Naive B cell (primary cell): ENCODE measurements around the gene CAMK1D. TPM values are rescaled to one million over a fixed set of nuclear protein-coding genes. Genes with fewer than 3 reads are reported as not detected.

Source experiments
- ATAC-seq, 2 donors: fragments of 150-1000 bp; cut with Tn5 transposase; 2 replicates each; pipeline ENCODE4 v1.10.0; 2021; ENCODE audit warnings: low read depth in 2 of 2, mild to moderate bottlenecking in 2 of 2, moderate library complexity in 2 of 2
- DNase-seq: peaks from one replicate; pipeline ENCODE4 v3.0.0; 2022
- H3K27ac Mint-ChIP-seq, 6 donors: one replicate each; pipeline ENCODE4 v1.8.0; 2020 to 2022; ENCODE audit warnings: mild to moderate bottlenecking in 6 of 6, mixed read lengths in 6 of 6, moderate library complexity in 5 of 6, inconsistent platforms in 2 of 6
- H3K27me3 Mint-ChIP-seq, 3 donors: one replicate each; pipeline ENCODE4 v1.8.0; 2021 to 2022; ENCODE audit warnings: mixed read lengths in 3 of 3, mild to moderate bottlenecking in 1 of 3
- H3K36me3 Mint-ChIP-seq, 2 donors: one replicate each; pipeline ENCODE4 v1.8.0; 2020 to 2022; ENCODE audit warnings: mixed read lengths in 2 of 2, inconsistent platforms in 1 of 2, mild to moderate bottlenecking in 1 of 2
- H3K4me1 Mint-ChIP-seq, 3 donors: one replicate each; pipeline ENCODE4 v1.8.0; 2020 to 2022; ENCODE audit warnings: mixed read lengths in 3 of 3, inconsistent platforms in 1 of 3, mild to moderate bottlenecking in 1 of 3, moderate library complexity in 1 of 3
- H3K4me3 Mint-ChIP-seq, 8 donors: one replicate each; pipeline ENCODE4 v1.8.0; 2020 to 2022; ENCODE audit warnings: mild to moderate bottlenecking in 8 of 8, mixed read lengths in 8 of 8, moderate library complexity in 8 of 8, inconsistent platforms in 2 of 8
- H3K9me3 Mint-ChIP-seq, 7 donors: one replicate each; pipeline ENCODE4 v1.8.0; 2020 to 2022; ENCODE audit warnings: mixed read lengths in 7 of 7, mild to moderate bottlenecking in 5 of 7, inconsistent platforms in 2 of 7, moderate library complexity in 1 of 7
- polyA plus RNA-seq, 6 donors: library from polyadenylated mRNA; unstranded; fragments of 300-500 nt; fragmentation: Illumina TruSeq; gene quantifications; one replicate each; pipeline ENCODE4 v1.2.3, GENCODE V29; 2021; ENCODE audit warnings: low read depth in 6 of 6

Gene CAMK1D
- polyA plus RNA-seq, 6 donors from 2014 or later = 12.2 to 54.1 (median 35.6) TPM

GRCh38 chr10:12531305-12532220 is 182.2 kb downstream of the CAMK1D start:
- Mint-ChIP-seq H3K9me3 (peaks cover 0 to 3% (median 0%) of the 10 kb centered on the region in 7 donors), H3K36me3 (peaks cover 10 to 12% of the 10 kb centered on the region in 2 donors), H3K27me3 (no peaks in the 10 kb centered on the region), H3K4me3 (no peak overlapping the region), H3K27ac (peak overlapping the region in 1 of 6 donors; percentile 22), H3K4me1 (peaks cover 26 to 59% (median 51%) of the 10 kb centered on the region in 3 donors)
- ATAC-seq (no peak), DNase-seq (no peak)

GRCh38 chr10:12533151-12533550 is 183.8 kb downstream of the CAMK1D start:
- H3K27me3 Mint-ChIP-seq = no peaks in the 10 kb centered on the region
- DNase-seq = no peak
- H3K4me3 Mint-ChIP-seq = no peak overlapping the region
- no peak for ATAC-seq
- H3K9me3 Mint-ChIP-seq = peaks cover 0 to 3% (median 0%) of the 10 kb centered on the region in 7 donors
- peak overlapping the region in 1 of 6 donors; percentile 47 for H3K27ac Mint-ChIP-seq
- H3K36me3 Mint-ChIP-seq = peaks cover 10 to 12% of the 10 kb centered on the region in 2 donors
- H3K4me1 Mint-ChIP-seq = peaks cover 29 to 57% (median 52%) of the 10 kb centered on the region in 3 donors

- DNase-seq = no peak
- peaks cover 35 to 63% (median 55%) of the 10 kb centered on the region in 3 donors for H3K4me1 Mint-ChIP-seq
Observed at GRCh38 chr10:12533723-12534122, 184.4 kb downstream of the CAMK1D start.

GRCh38 chr10:12534824-12535223 is 185.5 kb downstream of the CAMK1D start:
- peaks cover 0 to 3% (median 0%) of the 10 kb centered on the region in 7 donors for H3K9me3 Mint-ChIP-seq
- H3K4me3 Mint-ChIP-seq = peak overlapping the region in 2 of 8 donors; percentile 18 to 66
- peak overlapping the region in 5 of 6 donors; percentile 71 to 87 (median 78) for H3K27ac Mint-ChIP-seq
- peaks cover 10 to 12% of the 10 kb centered on the region in 2 donors for H3K36me3 Mint-ChIP-seq
- ATAC-seq = peak in 1 of 2 donors; percentile 35
- no peaks in the 10 kb centered on the region for H3K27me3 Mint-ChIP-seq
- H3K4me1 Mint-ChIP-seq = peaks cover 39 to 65% (median 54%) of the 10 kb centered on the region in 3 donors
- no peak for DNase-seq

More at GRCh38 chr10:12533723-12534122, 184.4 kb downstream of the CAMK1D start:
- peak overlapping the region in 2 of 6 donors; percentile 47 to 78 for H3K27ac Mint-ChIP-seq
- H3K9me3 Mint-ChIP-seq = peaks cover 0 to 3% (median 0%) of the 10 kb centered on the region in 7 donors
- H3K4me3 Mint-ChIP-seq = no peak overlapping the region
- no peak for ATAC-seq
- no peaks in the 10 kb centered on the region for H3K27me3 Mint-ChIP-seq
- peaks cover 10 to 12% of the 10 kb centered on the region in 2 donors for H3K36me3 Mint-ChIP-seq

- H3K27me3 Mint-ChIP-seq = no peaks in the 10 kb centered on the region
- H3K27ac Mint-ChIP-seq = peak overlapping the region in 3 of 6 donors; percentile 31 to 78 (median 71)
- H3K9me3 Mint-ChIP-seq = peaks cover 0 to 3% (median 0%) of the 10 kb centered on the region in 7 donors
- ATAC-seq = no peak
- no peak overlapping the region for H3K4me3 Mint-ChIP-seq
- no peak for DNase-seq
- peaks cover 10 to 12% of the 10 kb centered on the region in 2 donors for H3K36me3 Mint-ChIP-seq
- H3K4me1 Mint-ChIP-seq = peaks cover 46 to 65% (median 59%) of the 10 kb centered on the region in 3 donors
Observed at GRCh38 chr10:12535656-12536055, 186.3 kb downstream of the CAMK1D start.

- no peak for DNase-seq
- Mint-ChIP-seq H3K4me3 (peak overlapping the region in 1 of 8 donors; percentile 78), H3K36me3 (peaks cover 2 to 5% of the 10 kb centered on the region in 2 donors), H3K9me3 (peaks cover 0 to 3% (median 0%) of the 10 kb centered on the region in 7 donors), H3K27ac (peak overlapping the region in 4 of 6 donors; percentile 2 to 82 (median 60)), H3K27me3 (no peaks in the 10 kb centered on the region), H3K4me1 (peaks cover 54 to 79% (median 73%) of the 10 kb centered on the region in 3 donors)
- ATAC-seq = no peak
Observed at GRCh38 chr10:12538491-12538995, 189.2 kb downstream of the CAMK1D start.

- no peaks in the 10 kb centered on the region for H3K36me3 Mint-ChIP-seq
- H3K4me3 Mint-ChIP-seq = peak overlapping the region in 2 of 8 donors; percentile 50 to 71
- H3K27me3 Mint-ChIP-seq = no peaks in the 10 kb centered on the region
- no peak for ATAC-seq
- peaks cover 55 to 80% (median 73%) of the 10 kb centered on the region in 3 donors for H3K4me1 Mint-ChIP-seq
- H3K27ac Mint-ChIP-seq = peak overlapping the region; percentile 44 to 82 (median 74)
- no peak for DNase-seq
- peaks cover 0 to 3% (median 0%) of the 10 kb centered on the region in 7 donors for H3K9me3 Mint-ChIP-seq
Observed at GRCh38 chr10:12539350-12540164, 190.2 kb downstream of the CAMK1D start.

GRCh38 chr10:12540341-12540781 is 191.0 kb downstream of the CAMK1D start:
- peaks cover 0 to 5% (median 0%) of the 10 kb centered on the region in 7 donors for H3K9me3 Mint-ChIP-seq
- no peak for DNase-seq
- peaks cover 53 to 78% (median 73%) of the 10 kb centered on the region in 3 donors for H3K4me1 Mint-ChIP-seq
- ATAC-seq = no peak
- H3K27ac Mint-ChIP-seq = peak overlapping the region; percentile 1 to 82 (median 22)
- H3K36me3 Mint-ChIP-seq = peaks cover 0 to 4% of the 10 kb centered on the region in 2 donors
- H3K27me3 Mint-ChIP-seq = no peaks in the 10 kb centered on the region
- H3K4me3 Mint-ChIP-seq = no peak overlapping the region

- ATAC-seq = peak; percentile 23 to 25
- H3K36me3 Mint-ChIP-seq = peaks cover 9 to 13% of the 10 kb centered on the region in 2 donors
- DNase-seq = no peak
- H3K27ac Mint-ChIP-seq = peak overlapping the region; percentile 58 to 96 (median 84)
- H3K9me3 Mint-ChIP-seq = peaks cover 0 to 5% (median 3%) of the 10 kb centered on the region in 7 donors
- peaks cover 60 to 77% (median 75%) of the 10 kb centered on the region in 3 donors for H3K4me1 Mint-ChIP-seq
- no peaks in the 10 kb centered on the region for H3K27me3 Mint-ChIP-seq
- peak overlapping the region in 5 of 8 donors; percentile 8 to 86 (median 59) for H3K4me3 Mint-ChIP-seq
Observed at GRCh38 chr10:12541446-12542067, 192.2 kb downstream of the CAMK1D start.

GRCh38 chr10:12542133-12542670 is 192.9 kb downstream of the CAMK1D start:
- no peak for ATAC-seq
- Mint-ChIP-seq H3K9me3 (peaks cover 0 to 5% (median 3%) of the 10 kb centered on the region in 7 donors), H3K36me3 (peaks cover 9 to 13% of the 10 kb centered on the region in 2 donors), H3K4me3 (peak overlapping the region in 2 of 8 donors; percentile 8 to 26), H3K4me1 (peaks cover 65 to 76% (median 74%) of the 10 kb centered on the region in 3 donors), H3K27ac (peak overlapping the region in 5 of 6 donors; percentile 20 to 96 (median 79)), H3K27me3 (no peaks in the 10 kb centered on the region)
- DNase-seq = no peak

GRCh38 chr10:12543589-12543988 is 194.2 kb downstream of the CAMK1D start:
- peaks cover 0 to 5% (median 3%) of the 10 kb centered on the region in 7 donors for H3K9me3 Mint-ChIP-seq
- ATAC-seq (no peak), DNase-seq (no peak)
- H3K36me3 Mint-ChIP-seq = peaks cover 9 to 13% of the 10 kb centered on the region in 2 donors
- peaks cover 64 to 76% (median 75%) of the 10 kb centered on the region in 3 donors for H3K4me1 Mint-ChIP-seq
- H3K27me3 Mint-ChIP-seq = no peaks in the 10 kb centered on the region
- no peak overlapping the region for H3K27ac Mint-ChIP-seq
- H3K4me3 Mint-ChIP-seq = no peak overlapping the region
